Measurements from ENCODE around the gene HMGXB3.
A peak's percentile ranks its signal among the peaks of the same experiment; 100 is the strongest.

HMGXB3 gene

GRCh38 chr5:150085950-150086715 lies 85.6 kb downstream of the HMGXB3 start, which contains the start of gene CSF1R:
CSF1R (minus strand) TSS chr5:150086554; CDS start chr5:150086427, 127 bp downstream.
- no peak for DNase-seq (ENCODE audit: low spot score)

DNA sequence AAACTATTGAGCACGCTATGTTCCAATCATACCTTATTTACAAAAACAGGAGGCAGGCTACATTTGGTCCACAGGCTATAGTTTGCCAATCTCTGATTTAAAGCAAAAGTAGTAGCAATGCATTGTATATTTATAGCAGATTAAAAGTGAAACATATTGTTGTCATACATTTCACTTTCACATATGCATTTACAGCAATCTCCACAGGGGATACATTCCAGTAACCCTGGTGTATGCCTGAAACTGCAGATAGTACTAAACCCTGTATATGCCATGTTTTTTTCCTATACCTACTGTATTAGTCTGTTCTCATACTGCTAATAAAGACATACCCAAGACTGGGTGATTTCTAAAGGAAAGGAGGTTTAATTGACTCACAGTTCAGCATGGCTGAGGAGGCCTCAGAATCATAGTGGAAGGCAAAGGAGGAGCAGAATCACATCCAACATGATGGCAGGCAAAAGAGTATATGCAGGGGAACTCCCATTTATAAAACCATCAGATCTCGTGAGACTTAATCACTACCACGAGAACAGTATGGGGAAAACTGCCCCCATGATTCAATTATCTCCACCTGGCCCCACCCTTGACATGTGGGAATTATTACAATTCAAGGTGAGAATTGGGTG lies 91.7 kb downstream of the HMGXB3 start:
- DNase-seq (ENCODE audit: low spot score) = no peak

- DNase-seq (ENCODE audit: low spot score) = no peak
Measured at GRCh38 chr5:150097152-150097551, 96.6 kb downstream of the HMGXB3 start.

GRCh38 chr5:150101023-150101422 lies 100.5 kb downstream of the HMGXB3 start:
- peak; percentile 38 for DNase-seq (ENCODE audit: low spot score)

Measured in ecto neural progenitor cell (in vitro differentiated cells).